NB4 (cell line): Measurements from ENCODE around the gene SH3PXD2A.
A peak's percentile ranks its signal among the peaks of the same experiment; 100 is the strongest.

ENCODE experiments used
- DNase-seq: peaks from one replicate; pipeline ENCODE4 v3.0.0; 2010; ENCODE audit warnings: low read depth
- H3K4me3 ChIP-seq: one replicate; pipeline ENCODE4 v1.5.1; 2011; ENCODE audit warnings: mild to moderate bottlenecking, low read depth, low read length, moderate library complexity
- MYC ChIP-seq: IDR thresholded peaks from 2 replicates; pipeline ENCODE4 v1.6.1; 2011; ENCODE audit warnings: low read depth, low read length
- POLR2A ChIP-seq: IDR thresholded peaks from 2 replicates; pipeline ENCODE4 v1.6.1; 2011; ENCODE audit warnings: mild to moderate bottlenecking; ENCODE audit not compliant: insufficient read length; ENCODE audit errors: extremely low read depth
- TF ChIP-seq, protein P1 (sequence below): IDR thresholded peaks from one replicate; pipeline ENCODE4 v1.5.1; 2012; ENCODE audit warnings: low read depth, low read length
- TF ChIP-seq, protein P2 (sequence below): IDR thresholded peaks from 2 replicates; pipeline ENCODE4 v1.6.1; 2011; ENCODE audit warnings: low read depth, low read length

SH3PXD2A gene

DNA sequence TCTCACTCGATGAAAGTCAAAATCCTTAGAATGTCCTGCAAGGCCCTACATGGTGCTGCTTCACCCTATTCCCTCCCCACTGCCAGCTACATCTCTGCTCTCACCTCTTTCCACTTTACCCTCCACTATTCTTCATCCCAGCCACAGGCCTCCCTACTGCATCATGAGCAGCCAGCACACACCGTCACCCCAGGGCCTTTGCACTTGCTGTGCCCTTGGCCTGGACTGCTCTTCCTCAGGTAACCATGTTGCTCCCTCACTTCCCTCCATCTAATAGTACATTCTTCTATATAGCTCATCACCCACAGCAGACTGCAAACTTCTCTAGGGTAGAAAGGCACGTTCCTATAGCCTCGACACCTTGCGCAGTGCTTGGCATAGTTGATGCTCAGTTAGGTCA is 167.7 kb downstream of the SH3PXD2A start:
- H3K4me3 ChIP-seq = no peak overlapping the region
- TF ChIP-seq, protein P1, sequence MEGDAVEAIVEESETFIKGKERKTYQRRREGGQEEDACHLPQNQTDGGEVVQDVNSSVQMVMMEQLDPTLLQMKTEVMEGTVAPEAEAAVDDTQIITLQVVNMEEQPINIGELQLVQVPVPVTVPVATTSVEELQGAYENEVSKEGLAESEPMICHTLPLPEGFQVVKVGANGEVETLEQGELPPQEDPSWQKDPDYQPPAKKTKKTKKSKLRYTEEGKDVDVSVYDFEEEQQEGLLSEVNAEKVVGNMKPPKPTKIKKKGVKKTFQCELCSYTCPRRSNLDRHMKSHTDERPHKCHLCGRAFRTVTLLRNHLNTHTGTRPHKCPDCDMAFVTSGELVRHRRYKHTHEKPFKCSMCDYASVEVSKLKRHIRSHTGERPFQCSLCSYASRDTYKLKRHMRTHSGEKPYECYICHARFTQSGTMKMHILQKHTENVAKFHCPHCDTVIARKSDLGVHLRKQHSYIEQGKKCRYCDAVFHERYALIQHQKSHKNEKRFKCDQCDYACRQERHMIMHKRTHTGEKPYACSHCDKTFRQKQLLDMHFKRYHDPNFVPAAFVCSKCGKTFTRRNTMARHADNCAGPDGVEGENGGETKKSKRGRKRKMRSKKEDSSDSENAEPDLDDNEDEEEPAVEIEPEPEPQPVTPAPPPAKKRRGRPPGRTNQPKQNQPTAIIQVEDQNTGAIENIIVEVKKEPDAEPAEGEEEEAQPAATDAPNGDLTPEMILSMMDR = no peak
- TF ChIP-seq MYC (no peak), POLR2A (no peak)
- TF ChIP-seq, protein P2, sequence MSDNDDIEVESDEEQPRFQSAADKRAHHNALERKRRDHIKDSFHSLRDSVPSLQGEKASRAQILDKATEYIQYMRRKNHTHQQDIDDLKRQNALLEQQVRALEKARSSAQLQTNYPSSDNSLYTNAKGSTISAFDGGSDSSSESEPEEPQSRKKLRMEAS = no peak
- DNase-seq = no peak

DNA sequence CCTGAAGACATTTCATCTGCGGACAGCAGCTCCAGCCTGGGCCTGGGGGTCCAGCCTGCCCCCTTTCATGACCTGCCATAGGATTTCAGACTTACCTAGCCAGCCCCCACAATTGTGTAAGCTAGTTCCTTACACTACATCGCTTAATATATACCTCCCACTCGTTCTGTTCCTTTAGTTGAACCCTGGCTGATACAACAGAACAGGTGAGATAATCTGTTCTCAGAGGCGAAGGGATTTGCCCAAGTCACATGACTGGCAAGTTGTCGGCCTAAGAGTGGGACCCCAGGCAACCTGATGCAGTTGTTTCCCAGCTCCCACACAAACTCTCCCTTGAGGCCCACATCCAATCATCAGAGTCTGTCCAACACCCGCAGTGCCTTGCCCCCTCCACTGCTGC is 168.2 kb downstream of the SH3PXD2A start:
- TF ChIP-seq, protein P1 = no peak
- TF ChIP-seq, protein P2 = no peak
- TF ChIP-seq MYC (no peak), POLR2A (no peak)
- H3K4me3 ChIP-seq = no peak overlapping the region
- DNase-seq = no peak

DNA sequence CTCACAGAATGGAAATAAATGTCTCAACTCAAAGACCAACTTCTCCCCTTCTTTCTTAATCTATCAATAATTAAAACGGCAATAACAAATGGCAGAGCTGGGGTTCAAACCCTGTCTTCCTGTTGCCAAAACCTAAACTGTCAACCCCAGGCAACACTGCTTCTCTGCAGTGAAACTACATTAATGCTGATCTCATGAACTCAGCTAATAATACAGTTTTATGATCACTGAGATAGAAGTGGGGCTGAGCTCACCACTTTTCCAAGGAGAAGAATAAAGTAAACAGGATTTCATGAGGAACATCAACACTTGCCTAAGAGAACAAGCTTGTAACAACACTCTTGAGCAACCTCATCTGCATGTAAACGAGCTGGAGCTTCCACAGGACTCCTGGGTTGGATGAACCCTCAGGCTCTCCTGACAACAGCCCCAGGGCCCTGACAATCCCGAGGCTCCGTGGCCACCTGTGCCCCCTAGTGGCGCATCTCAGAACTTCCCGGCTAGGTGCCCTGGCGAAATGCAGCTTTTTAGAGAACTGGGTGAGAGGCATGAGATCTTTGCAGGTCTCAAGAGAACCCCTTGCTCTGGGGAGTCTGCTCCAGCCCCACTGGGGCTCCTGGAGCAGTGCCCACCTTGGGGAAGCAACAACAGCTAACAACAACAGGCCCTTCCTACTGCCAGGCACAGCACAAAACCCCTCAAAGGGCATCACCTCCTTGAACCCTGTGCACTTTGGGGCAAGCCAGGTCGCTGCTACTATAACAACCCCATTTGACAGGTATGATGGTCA is 169.3 kb downstream of the SH3PXD2A start:
- TF ChIP-seq, protein P2 = no peak
- TF ChIP-seq, protein P1 = peak; percentile 98
- DNase-seq = peak; percentile 83
- no peak overlapping the region for H3K4me3 ChIP-seq

DNA sequence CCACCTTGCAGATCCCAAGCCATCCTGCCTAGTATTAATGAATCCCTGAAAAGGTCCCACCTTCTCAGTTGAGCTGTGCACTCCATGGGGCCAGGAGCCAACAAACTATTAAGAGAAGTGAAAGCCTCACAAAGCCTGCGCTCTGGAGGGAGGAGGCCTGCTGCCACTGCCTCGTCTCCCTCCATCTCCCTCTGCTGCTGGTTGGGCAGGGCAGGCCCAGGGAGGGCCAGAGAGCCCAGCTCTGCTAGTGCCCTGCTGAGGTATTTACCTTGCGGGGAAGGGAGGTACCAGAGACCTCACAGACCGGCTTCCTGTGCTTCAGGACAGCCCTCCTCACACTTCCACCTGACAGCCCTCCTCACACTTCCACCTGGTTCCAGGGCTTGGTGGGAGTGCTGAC is 171.5 kb downstream of the SH3PXD2A start:
- H3K4me3 ChIP-seq = no peak overlapping the region
- DNase-seq = no peak
- TF ChIP-seq, protein P1 = no peak
- TF ChIP-seq, protein P2 = no peak
- TF ChIP-seq MYC = no peak
- TF ChIP-seq POLR2A = no peak

DNA sequence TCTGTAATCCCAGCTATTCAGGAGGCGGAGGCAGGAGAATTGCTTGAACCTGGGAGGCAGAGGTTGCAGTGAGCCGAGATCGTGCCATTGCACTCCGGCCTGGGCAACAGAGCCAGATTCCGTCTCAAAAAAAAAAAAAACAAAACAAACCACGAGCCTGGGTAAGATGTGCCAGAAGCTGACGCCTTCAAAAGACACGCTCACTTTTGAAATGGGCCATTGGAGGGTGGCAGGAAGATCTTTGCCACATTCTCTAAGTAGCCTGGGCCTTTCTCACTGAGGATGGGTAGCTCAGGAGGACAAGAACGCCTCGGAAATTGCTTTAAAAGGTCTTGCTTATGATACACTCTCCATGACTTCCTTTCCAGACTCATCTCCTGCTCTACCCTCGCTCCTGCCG is 172.7 kb downstream of the SH3PXD2A start:
- no peak overlapping the region for H3K4me3 ChIP-seq

More for the DNA sequence above, 172.7 kb downstream of the SH3PXD2A start:
- no peak for DNase-seq
- TF ChIP-seq MYC (no peak), POLR2A (no peak)
- TF ChIP-seq, protein P2 = no peak
- TF ChIP-seq, protein P1 = no peak
